Measurements from ENCODE around the gene FDX2. TPM values are rescaled to one million over a fixed set of nuclear protein-coding genes. Genes with fewer than 3 reads are reported as not detected.

The FDX2 gene
- total RNA-seq, 1 experiment from 2014 or later: 25.5 TPM

GRCh38 chr19:10299545-10300458 lies 16.0 kb downstream of the FDX2 start:
- CTCF ChIA-PET: no interaction called here
- in situ Hi-C loops (cut with HindIII; ENCODE audit: low pct_unique_long_range_greater_than_20kb, low sequenced_read_pairs) (no loop called here), intact Hi-C loops (cut with micrococcal nuclease; ENCODE audit: unreplicated experiment) (no loop called here)
- POLR2A ChIA-PET: no interaction called here
- no peak overlapping the region for H3K27ac ChIP-seq (ENCODE audit: low read length)
- no peak overlapping the region for H3K4me3 ChIP-seq (ENCODE audit: low read depth in 2 of 2, low read length in 2 of 2)
- no TSS peak for BruUV-seq (replicated peaks)
- no peak for DNase-seq (ENCODE audit: low read depth, low spot score)
- ATAC-seq: peak; percentile 27; the same call in 1 of the 2 replicates
- H3K4me1 ChIP-seq (ENCODE audit: control insufficient read depth, insufficient read depth, low read length): no peaks in the 10 kb centered on the region
- H3K36me3 ChIP-seq (ENCODE audit: control insufficient read depth, insufficient read depth, low read length): no peaks in the 10 kb centered on the region
- no peaks in the 10 kb centered on the region for H3K27me3 ChIP-seq (ENCODE audit: control insufficient read depth, insufficient read depth, low read length)
- H3K9me3 ChIP-seq (ENCODE audit: control insufficient read depth, insufficient read depth, low read depth, low read length): no peaks in the 10 kb centered on the region
- TF ChIP-seq TCF7L2 (IDR thresholded peaks at IDR 0.05; ENCODE audit: low read depth, low read length) (no peak), REST (IDR thresholded peaks at IDR 0.05; ENCODE audit: insufficient read depth in 1 of 2, low read depth in 2 of 2, low read length in 1 of 2) (no peak), POLR2AphosphoS5 (IDR thresholded peaks at IDR 0.05; ENCODE audit: low read depth, low read length) (no peak)

- CTCF ChIA-PET: no interaction called here
- Histone ChIP-seq H3K27ac (ENCODE audit: low read length) (no peak overlapping the region), H3K36me3 (ENCODE audit: control insufficient read depth, insufficient read depth, low read length) (no peaks in the 10 kb centered on the region), H3K4me1 (ENCODE audit: control insufficient read depth, insufficient read depth, low read length) (no peaks in the 10 kb centered on the region), H3K9me3 (ENCODE audit: control insufficient read depth, insufficient read depth, low read depth, low read length) (no peaks in the 10 kb centered on the region), H3K27me3 (ENCODE audit: control insufficient read depth, insufficient read depth, low read length) (no peaks in the 10 kb centered on the region), H3K4me3 (ENCODE audit: low read depth in 2 of 2, low read length in 2 of 2) (no peak overlapping the region)
- POLR2A ChIA-PET: no interaction called here
- intact Hi-C loops (cut with micrococcal nuclease; ENCODE audit: unreplicated experiment): no loop called here
- in situ Hi-C loops (cut with HindIII; ENCODE audit: low pct_unique_long_range_greater_than_20kb, low sequenced_read_pairs): no loop called here
- TF ChIP-seq SIN3A (IDR thresholded peaks at IDR 0.05; ENCODE audit: borderline replicate concordance, insufficient read depth, low read depth, low read length) (no peak), REST (IDR thresholded peaks at IDR 0.05; ENCODE audit: insufficient read depth in 1 of 2, low read depth in 2 of 2, low read length in 1 of 2) (no peak), CTCF (IDR thresholded peaks at IDR 0.05) (no peak), POLR2AphosphoS5 (IDR thresholded peaks at IDR 0.05; ENCODE audit: low read depth, low read length) (no peak), TCF7L2 (IDR thresholded peaks at IDR 0.05; ENCODE audit: low read depth, low read length) (no peak)
- DNase-seq (ENCODE audit: low read depth, low spot score): no peak
- no TSS peak for BruUV-seq (replicated peaks)
- no peak for ATAC-seq
These were observed 19.8 kb downstream of the FDX2 start for GRCh38 chr19:10295847-10296591.

Measured in Panc1 (cell line).